MM.1S (cell line): ENCODE measurements around the gene PRDM5.

Source experiments
- DNase-seq: peaks from one replicate; pipeline ENCODE4 v3.0.0-alpha.2; 2015
- H2AFZ ChIP-seq: fragments of 300-600 bp; sonication (generic); 2 replicates; pipeline ENCODE4 v1.6.0; 2016; ENCODE audit warnings: antibody characterized with exemption, low read length
- H3F3A ChIP-seq: fragments of 300-600 bp; sonication (generic); 2 replicates; pipeline ENCODE4 v1.6.1; 2016; ENCODE audit warnings: mild to moderate bottlenecking, antibody characterized with exemption, low read length, moderate library complexity, mixed read lengths; ENCODE audit not compliant: insufficient read depth
- H3K27ac ChIP-seq: fragments of 300-600 bp; sonication (generic); 2 replicates; pipeline ENCODE4 v1.5.1; 2016; ENCODE audit warnings: mild to moderate bottlenecking, low read length
- H3K27me3 ChIP-seq: fragments of 300-600 bp; sonication (generic); replicated peaks from 2 replicates; pipeline ENCODE4 v1.6.0; 2016; ENCODE audit warnings: low read length; ENCODE audit not compliant: insufficient read depth
- H3K36me3 ChIP-seq: fragments of 300-600 bp; sonication (generic); replicated peaks from 2 replicates; pipeline ENCODE4 v1.6.1; 2016; ENCODE audit warnings: mild to moderate bottlenecking, low read length, mixed read lengths; ENCODE audit not compliant: insufficient read depth
- H3K4me1 ChIP-seq: fragments of 300-600 bp; sonication (generic); 2 replicates; pipeline ENCODE4 v1.6.1; 2016; ENCODE audit warnings: low read length, mixed read lengths
- H3K4me2 ChIP-seq: fragments of 300-600 bp; sonication (generic); 2 replicates; pipeline ENCODE4 v1.6.0; 2016; ENCODE audit warnings: low read depth, low read length
- H3K4me3 ChIP-seq: fragments of 300-600 bp; sonication (generic); 2 replicates; pipeline ENCODE4 v1.5.1; 2016; ENCODE audit warnings: low read length, mixed read lengths
- H3K79me2 ChIP-seq: fragments of 300-600 bp; sonication (generic); 2 replicates; pipeline ENCODE4 v1.6.1; 2016; ENCODE audit warnings: mixed run types, low read length, mixed read lengths
- H3K9ac ChIP-seq: fragments of 300-600 bp; sonication (generic); 2 replicates; pipeline ENCODE4 v1.6.1; 2016; ENCODE audit warnings: low read length, mixed read lengths
- H3K9me2 ChIP-seq: fragments of 300-600 bp; sonication (generic); replicated peaks from 2 replicates; pipeline ENCODE4 v1.6.1; 2016; ENCODE audit warnings: mild to moderate bottlenecking, low read length, mixed read lengths; ENCODE audit not compliant: insufficient read depth
- H3K9me3 ChIP-seq: fragments of 300-600 bp; sonication (generic); replicated peaks from 2 replicates; pipeline ENCODE4 v1.6.1; 2016; ENCODE audit warnings: mild to moderate bottlenecking, low read length, mixed read lengths; ENCODE audit not compliant: insufficient read depth
- H4K20me1 ChIP-seq: fragments of 300-600 bp; sonication (generic); 2 replicates; pipeline ENCODE4 v1.6.1; 2016; ENCODE audit warnings: mild to moderate bottlenecking, low read length, moderate library complexity, mixed read lengths; ENCODE audit not compliant: insufficient read depth
- EZH2 ChIP-seq: fragments of 300-600 bp; sonication (generic); optimal IDR thresholded peaks from 2 replicates; pipeline ENCODE3; 2017; ENCODE audit warnings: low read depth, mild to moderate bottlenecking, antibody characterized with exemption, low read length, mixed read lengths
- EZH2phosphoT487 ChIP-seq: fragments of 300-600 bp; sonication (generic); IDR thresholded peaks from 2 replicates; pipeline ENCODE4 v1.6.1; 2018; ENCODE audit warnings: antibody characterized with exemption, low read length
- TF ChIP-seq, protein P1 (sequence below): fragments of 300-600 bp; sonication (generic); IDR thresholded peaks from 2 replicates; pipeline ENCODE4 v1.5.1; 2016; ENCODE audit warnings: antibody characterized with exemption, low read length, mixed read lengths

Gene PRDM5

DNA sequence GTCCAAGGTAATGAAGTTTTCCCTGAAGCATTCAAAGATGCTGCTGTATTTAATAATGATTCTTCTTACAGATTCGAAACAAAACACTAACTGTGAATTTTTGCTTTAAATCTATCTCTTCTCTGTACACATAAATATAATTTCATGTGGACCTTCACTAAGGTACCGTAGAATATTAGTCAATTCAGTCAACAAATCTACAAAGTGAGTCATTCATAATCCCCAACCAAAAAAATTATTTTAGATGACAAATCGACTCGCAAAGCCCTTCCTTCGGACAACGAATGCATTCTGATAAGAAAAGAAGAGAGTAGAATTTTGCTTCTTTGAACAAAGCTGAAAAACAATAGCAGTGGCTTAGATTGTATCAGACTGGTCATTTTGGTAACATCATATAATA, 95.7 kb downstream of the PRDM5 start:
- no peaks in the 10 kb centered on the region for H3K36me3 ChIP-seq
- H3K9me3 ChIP-seq: no peaks in the 10 kb centered on the region
- DNase-seq: no peak
- H3K9ac ChIP-seq: no peak overlapping the region
- no peak overlapping the region for H3K4me3 ChIP-seq
- H3K4me2 ChIP-seq: no peak overlapping the region
- H3K27ac ChIP-seq: no peak overlapping the region
- H3F3A ChIP-seq: no peaks in the 10 kb centered on the region
- H3K9me2 ChIP-seq: no peaks in the 10 kb centered on the region
- H3K4me1 ChIP-seq: no peaks in the 10 kb centered on the region
- H3K79me2 ChIP-seq: no peaks in the 10 kb centered on the region
- H4K20me1 ChIP-seq: no peaks in the 10 kb centered on the region
- H2AFZ ChIP-seq: no peak overlapping the region
- no peaks in the 10 kb centered on the region for H3K27me3 ChIP-seq
- TF ChIP-seq EZH2: no peak
- TF ChIP-seq EZH2phosphoT487: no peak
- TF ChIP-seq, protein P1, sequence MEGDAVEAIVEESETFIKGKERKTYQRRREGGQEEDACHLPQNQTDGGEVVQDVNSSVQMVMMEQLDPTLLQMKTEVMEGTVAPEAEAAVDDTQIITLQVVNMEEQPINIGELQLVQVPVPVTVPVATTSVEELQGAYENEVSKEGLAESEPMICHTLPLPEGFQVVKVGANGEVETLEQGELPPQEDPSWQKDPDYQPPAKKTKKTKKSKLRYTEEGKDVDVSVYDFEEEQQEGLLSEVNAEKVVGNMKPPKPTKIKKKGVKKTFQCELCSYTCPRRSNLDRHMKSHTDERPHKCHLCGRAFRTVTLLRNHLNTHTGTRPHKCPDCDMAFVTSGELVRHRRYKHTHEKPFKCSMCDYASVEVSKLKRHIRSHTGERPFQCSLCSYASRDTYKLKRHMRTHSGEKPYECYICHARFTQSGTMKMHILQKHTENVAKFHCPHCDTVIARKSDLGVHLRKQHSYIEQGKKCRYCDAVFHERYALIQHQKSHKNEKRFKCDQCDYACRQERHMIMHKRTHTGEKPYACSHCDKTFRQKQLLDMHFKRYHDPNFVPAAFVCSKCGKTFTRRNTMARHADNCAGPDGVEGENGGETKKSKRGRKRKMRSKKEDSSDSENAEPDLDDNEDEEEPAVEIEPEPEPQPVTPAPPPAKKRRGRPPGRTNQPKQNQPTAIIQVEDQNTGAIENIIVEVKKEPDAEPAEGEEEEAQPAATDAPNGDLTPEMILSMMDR: no peak

DNA sequence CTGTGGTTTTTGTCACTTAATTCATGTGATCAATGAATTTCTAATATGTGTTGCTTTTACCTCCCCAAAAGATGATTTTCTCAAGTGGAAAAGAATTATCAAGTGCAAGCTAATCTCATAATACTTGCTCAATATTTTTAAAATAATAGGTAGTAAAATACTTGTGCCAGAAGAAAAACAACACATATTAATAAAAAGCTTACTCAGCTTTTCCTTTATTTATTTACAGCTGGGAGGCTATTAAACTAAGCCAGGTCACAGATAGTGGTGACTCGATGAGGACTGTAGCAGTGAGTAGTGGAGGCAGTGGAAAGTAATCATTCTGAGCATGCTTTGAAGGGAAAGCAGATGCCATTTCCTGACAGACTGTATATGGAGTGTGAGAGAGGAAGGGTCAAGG, 96.1 kb downstream of the PRDM5 start:
- H3K4me1 ChIP-seq: no peaks in the 10 kb centered on the region
- no peaks in the 10 kb centered on the region for H3K9me2 ChIP-seq
- DNase-seq: no peak
- H2AFZ ChIP-seq: no peak overlapping the region
- no peak overlapping the region for H3K9ac ChIP-seq
- TF ChIP-seq EZH2 (no peak), EZH2phosphoT487 (no peak)
- TF ChIP-seq, protein P1: no peak
- H3K27me3 ChIP-seq: no peaks in the 10 kb centered on the region
- no peaks in the 10 kb centered on the region for H4K20me1 ChIP-seq
- no peak overlapping the region for H3K27ac ChIP-seq
- H3K4me3 ChIP-seq: no peak overlapping the region
- no peaks in the 10 kb centered on the region for H3K36me3 ChIP-seq
- H3K79me2 ChIP-seq: no peaks in the 10 kb centered on the region
- no peaks in the 10 kb centered on the region for H3F3A ChIP-seq
- no peaks in the 10 kb centered on the region for H3K9me3 ChIP-seq
- no peak overlapping the region for H3K4me2 ChIP-seq

DNA sequence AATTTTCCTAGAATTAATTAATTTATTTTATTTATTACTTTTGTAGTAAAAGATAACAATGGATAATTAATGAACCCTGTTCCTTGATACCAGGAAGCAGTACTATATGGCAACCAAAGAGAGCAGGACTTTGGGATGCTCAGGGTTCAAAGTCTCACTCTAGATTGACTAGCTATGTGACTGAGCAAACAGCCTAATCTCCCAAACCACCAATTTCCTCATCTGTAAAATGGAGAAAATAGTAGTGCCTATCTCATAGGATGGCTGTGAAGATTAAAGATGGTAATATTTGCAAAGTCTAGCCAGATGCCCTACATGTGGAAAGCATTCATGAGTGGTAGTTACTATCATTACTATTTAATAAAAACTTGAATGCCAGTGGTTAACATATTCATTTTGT, 97.6 kb downstream of the PRDM5 start:
- Histone ChIP-seq H3K4me3 (no peak overlapping the region), H4K20me1 (no peaks in the 10 kb centered on the region), H3K27ac (no peak overlapping the region), H3K36me3 (no peaks in the 10 kb centered on the region), H3K27me3 (no peaks in the 10 kb centered on the region), H3K4me2 (no peak overlapping the region), H3K9me3 (no peaks in the 10 kb centered on the region), H3F3A (no peaks in the 10 kb centered on the region), H3K79me2 (no peaks in the 10 kb centered on the region), H3K9ac (no peak overlapping the region), H3K9me2 (no peaks in the 10 kb centered on the region), H2AFZ (no peak overlapping the region), H3K4me1 (peaks cover 7% of the 10 kb centered on the region)
- no peak for DNase-seq
- no peak for TF ChIP-seq EZH2
- TF ChIP-seq EZH2phosphoT487: no peak
- TF ChIP-seq, protein P1: no peak
